ENCODE results near the gene RPA3.

GRCh38 chr7:7671361-7671760 lies 47.0 kb downstream of the RPA3 start:
- no peak for TF ChIP-seq POLR2A (IDR thresholded peaks at IDR 0.05)
- no peak for TF ChIP-seq CTCF (IDR thresholded peaks at IDR 0.05)
